Neural progenitor cell (in vitro differentiated cells): ENCODE measurements around the gene GLIS1.

Experiments
- EZH2 ChIP-seq: fragments of 200-600 bp; sonication (generic); IDR thresholded peaks from 2 replicates; pipeline ENCODE4 v1.6.1; 2017; ENCODE audit warnings: antibody characterized with exemption, mild to moderate bottlenecking, moderate library complexity
- EZH2phosphoT487 ChIP-seq: fragments of 200-600 bp; sonication (generic); IDR thresholded peaks from 2 replicates; pipeline ENCODE4 v1.6.1; 2017; ENCODE audit warnings: antibody characterized with exemption
- TF ChIP-seq, protein P1 (sequence below): fragments of 200-600 bp; sonication (generic); IDR thresholded peaks from 2 replicates; pipeline ENCODE4 v1.5.1; 2017; ENCODE audit warnings: antibody characterized with exemption, mild to moderate bottlenecking

- TF ChIP-seq, protein P1, sequence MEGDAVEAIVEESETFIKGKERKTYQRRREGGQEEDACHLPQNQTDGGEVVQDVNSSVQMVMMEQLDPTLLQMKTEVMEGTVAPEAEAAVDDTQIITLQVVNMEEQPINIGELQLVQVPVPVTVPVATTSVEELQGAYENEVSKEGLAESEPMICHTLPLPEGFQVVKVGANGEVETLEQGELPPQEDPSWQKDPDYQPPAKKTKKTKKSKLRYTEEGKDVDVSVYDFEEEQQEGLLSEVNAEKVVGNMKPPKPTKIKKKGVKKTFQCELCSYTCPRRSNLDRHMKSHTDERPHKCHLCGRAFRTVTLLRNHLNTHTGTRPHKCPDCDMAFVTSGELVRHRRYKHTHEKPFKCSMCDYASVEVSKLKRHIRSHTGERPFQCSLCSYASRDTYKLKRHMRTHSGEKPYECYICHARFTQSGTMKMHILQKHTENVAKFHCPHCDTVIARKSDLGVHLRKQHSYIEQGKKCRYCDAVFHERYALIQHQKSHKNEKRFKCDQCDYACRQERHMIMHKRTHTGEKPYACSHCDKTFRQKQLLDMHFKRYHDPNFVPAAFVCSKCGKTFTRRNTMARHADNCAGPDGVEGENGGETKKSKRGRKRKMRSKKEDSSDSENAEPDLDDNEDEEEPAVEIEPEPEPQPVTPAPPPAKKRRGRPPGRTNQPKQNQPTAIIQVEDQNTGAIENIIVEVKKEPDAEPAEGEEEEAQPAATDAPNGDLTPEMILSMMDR = no peak
- TF ChIP-seq EZH2 = no peak
- no peak for TF ChIP-seq EZH2phosphoT487
Observed at GRCh38 chr1:53752281-53752680, 13.3 kb upstream of the GLIS1 start.
